Peyer's patch (tissue), 4 donors: Measurements from ENCODE around the gene KLF12.

ENCODE experiments used
- POLR2A ChIP-seq, 2 donors: fragments of 450-650 bp; IDR thresholded peaks; one replicate each; pipeline ENCODE4 v1.5.1; 2017; ENCODE audit warnings: antibody characterized with exemption in 2 of 2, mild to moderate bottlenecking in 2 of 2, moderate library complexity in 2 of 2
- TF ChIP-seq, protein P1 (sequence below), 6 experiments: fragments of 450-650 bp in 4 of 6; fragments of 200-600 bp in 2 of 6; sonication (generic) in 1 of 6; IDR thresholded peaks; one replicate each; pipeline ENCODE4 v1.5.1; 2017 to 2019; ENCODE audit warnings: antibody characterized with exemption in 6 of 6, mild to moderate bottlenecking in 3 of 6, moderate library complexity in 1 of 6

DNA sequence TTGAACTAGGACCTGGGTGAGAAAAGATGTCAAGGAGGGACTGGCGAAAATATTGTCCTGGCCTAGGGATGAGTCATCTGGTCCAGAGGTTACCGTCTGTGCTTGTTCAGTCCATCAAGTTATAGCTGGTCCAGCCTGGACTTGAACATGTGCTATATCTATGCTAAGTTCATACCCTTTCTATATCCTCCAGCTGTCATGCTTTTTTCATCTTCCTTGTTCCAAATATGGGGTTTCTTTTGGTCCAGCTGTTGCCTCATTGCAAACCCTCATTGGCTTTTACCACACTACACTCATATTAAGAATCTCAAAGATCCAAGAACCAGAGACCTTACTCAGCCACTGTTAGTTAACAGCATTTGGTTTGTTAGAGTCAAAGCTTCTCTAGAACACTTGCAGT, 19.1 kb upstream of the KLF12 start:
- TF ChIP-seq, protein P1, sequence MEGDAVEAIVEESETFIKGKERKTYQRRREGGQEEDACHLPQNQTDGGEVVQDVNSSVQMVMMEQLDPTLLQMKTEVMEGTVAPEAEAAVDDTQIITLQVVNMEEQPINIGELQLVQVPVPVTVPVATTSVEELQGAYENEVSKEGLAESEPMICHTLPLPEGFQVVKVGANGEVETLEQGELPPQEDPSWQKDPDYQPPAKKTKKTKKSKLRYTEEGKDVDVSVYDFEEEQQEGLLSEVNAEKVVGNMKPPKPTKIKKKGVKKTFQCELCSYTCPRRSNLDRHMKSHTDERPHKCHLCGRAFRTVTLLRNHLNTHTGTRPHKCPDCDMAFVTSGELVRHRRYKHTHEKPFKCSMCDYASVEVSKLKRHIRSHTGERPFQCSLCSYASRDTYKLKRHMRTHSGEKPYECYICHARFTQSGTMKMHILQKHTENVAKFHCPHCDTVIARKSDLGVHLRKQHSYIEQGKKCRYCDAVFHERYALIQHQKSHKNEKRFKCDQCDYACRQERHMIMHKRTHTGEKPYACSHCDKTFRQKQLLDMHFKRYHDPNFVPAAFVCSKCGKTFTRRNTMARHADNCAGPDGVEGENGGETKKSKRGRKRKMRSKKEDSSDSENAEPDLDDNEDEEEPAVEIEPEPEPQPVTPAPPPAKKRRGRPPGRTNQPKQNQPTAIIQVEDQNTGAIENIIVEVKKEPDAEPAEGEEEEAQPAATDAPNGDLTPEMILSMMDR (IDR thresholded peaks at IDR 0.05): no peak
- TF ChIP-seq POLR2A (IDR thresholded peaks at IDR 0.05): no peak
